H1 (cell line): ENCODE results near the gene ANAPC5. TPM values are rescaled to one million over a fixed set of nuclear protein-coding genes. Genes with fewer than 3 reads are reported as not detected.

Experiments
- CTCF ChIA-PET: fragments of 300-600 bp; sonication (Branson Sonifier 250); formaldehyde crosslinking; loops from one replicate; lab custom pipeline; 2021; ENCODE audit not compliant: partially characterized antibody; lab: Charles Lee
- POLR2A ChIA-PET: fragments of 300-600 bp; sonication (Branson Sonifier 250); formaldehyde crosslinking; loops from one replicate; lab custom pipeline; 2021; ENCODE audit warnings: inconsistent platforms; ENCODE audit not compliant: partially characterized antibody; lab: Charles Lee
- DNase-seq, 2 experiments: peaks; one replicate each; pipeline versions ENCODE4 v3.0.0 to v3.0.0-alpha.2; 2010 to 2022; ENCODE audit warnings: low spot score in 2 of 2, low read depth in 1 of 2, mixed read lengths in 1 of 2
- FAIRE-seq: peaks from 2 replicates; lab custom pipeline; 2011; peaks lifted over from hg19 to GRCh38; lab: Jason Lieb, UNC
- H2AFZ ChIP-seq: 2 replicates; pipeline ENCODE4 v1.8.1; 2012; ENCODE audit warnings: low read length, inconsistent platforms
- H2AK5ac ChIP-seq: 2 replicates; pipeline ENCODE4 v1.6.1; 2013; ENCODE audit warnings: low read depth, low read length
- H2BK120ac ChIP-seq: replicated peaks from 2 replicates; pipeline ENCODE3; 2013; ENCODE audit warnings: low read depth, low read length, inconsistent platforms
- H2BK12ac ChIP-seq: 2 replicates; pipeline ENCODE4 v1.6.1; 2013; ENCODE audit warnings: low read depth, low read length
- H2BK15ac ChIP-seq: 2 replicates; pipeline ENCODE4 v1.6.1; 2013; ENCODE audit warnings: low read length
- H2BK20ac ChIP-seq: 2 replicates; pipeline ENCODE4 v1.6.1; 2013; ENCODE audit warnings: low read length
- H2BK5ac ChIP-seq: 2 replicates; pipeline ENCODE4 v1.6.1; 2013; ENCODE audit warnings: low read depth, low read length
- H3K14ac ChIP-seq: 2 replicates; pipeline ENCODE4 v1.6.1; 2013; ENCODE audit warnings: inconsistent platforms; ENCODE audit not compliant: insufficient read length
- H3K18ac ChIP-seq: 2 replicates; pipeline ENCODE4 v1.6.1; 2013; ENCODE audit warnings: low read length; ENCODE audit errors: extremely low read depth
- H3K23ac ChIP-seq: 2 replicates; pipeline ENCODE4 v1.6.1; 2013; ENCODE audit warnings: inconsistent platforms; ENCODE audit not compliant: insufficient read length
- H3K23me2 ChIP-seq: 2 replicates; pipeline ENCODE4 v1.6.1; 2013; ENCODE audit warnings: low read depth, low read length
- H3K27ac ChIP-seq: 2 replicates; pipeline ENCODE4 v1.6.1; 2011; ENCODE audit warnings: low read depth, low read length, inconsistent platforms
- H3K27me3 ChIP-seq, 4 experiments: replicated peaks in 1 of 4; 1 replicate in 1 of 4; 2 replicates in 3 of 4; pipeline versions ENCODE4 v1.6.1 to v1.8.1; 2011 to 2013; ENCODE audit warnings: low read length in 3 of 4, mild to moderate bottlenecking in 3 of 4, inconsistent platforms in 2 of 4, mixed read lengths in 2 of 4, moderate library complexity in 1 of 4; ENCODE audit not compliant: control insufficient read depth in 3 of 4, insufficient read depth in 3 of 4; ENCODE audit errors: extremely low read depth in 1 of 4
- H3K36me3 ChIP-seq, 4 experiments: 2 replicates each; pipeline versions ENCODE4 v1.6.1 to v1.8.1; 2011 to 2013; ENCODE audit warnings: mild to moderate bottlenecking in 4 of 4, low read length in 3 of 4, moderate library complexity in 2 of 4, control low read depth in 1 of 4, inconsistent platforms in 1 of 4; ENCODE audit not compliant: insufficient read depth in 4 of 4, control insufficient read depth in 2 of 4
- H3K4ac ChIP-seq: replicated peaks from 2 replicates; pipeline ENCODE3; 2013; ENCODE audit warnings: low read length, low read depth, mixed read lengths, inconsistent platforms; ENCODE audit not compliant: insufficient read length
- H3K4me1 ChIP-seq, 4 experiments: replicated peaks in 1 of 4; 1 replicate in 1 of 4; 2 replicates in 3 of 4; pipeline versions ENCODE4 v1.6.1 to v1.8.1; 2011 to 2013; ENCODE audit warnings: low read length in 3 of 4, inconsistent platforms in 2 of 4, mixed read lengths in 1 of 4; ENCODE audit not compliant: insufficient read depth in 4 of 4, control insufficient read depth in 3 of 4
- H3K4me2 ChIP-seq, 2 experiments: 2 replicates each; pipeline versions ENCODE4 v1.6.1 to v1.8.1; 2011 to 2013; ENCODE audit warnings: low read depth in 2 of 2, low read length in 2 of 2, control low read depth in 1 of 2, inconsistent platforms in 1 of 2, mild to moderate bottlenecking in 1 of 2; ENCODE audit not compliant: insufficient read depth in 1 of 2
- H3K4me3 ChIP-seq, 4 experiments: fragments of 200-600, 300-600 bp in 1 of 4; sonication (generic), shearing (Covaris generic), sonication (Bioruptor Twin) in 1 of 4; 2 replicates each; pipeline versions ENCODE4 v1.5.1 to v1.8.1; 2011 to 2016; ENCODE audit warnings: low read length in 4 of 4, low read depth in 3 of 4, control low read depth in 2 of 4, inconsistent platforms in 2 of 4, mild to moderate bottlenecking in 2 of 4, mixed read lengths in 1 of 4, moderate library complexity in 1 of 4; ENCODE audit not compliant: insufficient read depth in 2 of 4; ENCODE audit errors: extremely low read depth in 1 of 4
- H3K56ac ChIP-seq: replicated peaks from 2 replicates; pipeline ENCODE3; 2013; ENCODE audit warnings: low read depth, mild to moderate bottlenecking, mixed read lengths, low read length, inconsistent platforms; ENCODE audit not compliant: insufficient read length
- H3K79me1 ChIP-seq: 2 replicates; pipeline ENCODE4 v1.6.1; 2013; ENCODE audit warnings: low read depth, low read length, control low read depth
- H3K79me2 ChIP-seq, 2 experiments: 2 replicates each; pipeline versions ENCODE4 v1.6.1 to v1.8.1; 2012 to 2013; ENCODE audit warnings: low read length in 2 of 2, mild to moderate bottlenecking in 2 of 2, inconsistent platforms in 1 of 2; ENCODE audit not compliant: insufficient read depth in 2 of 2, control insufficient read depth in 1 of 2
- H3K9ac ChIP-seq, 4 experiments: replicated peaks in 1 of 4; 1 replicate in 1 of 4; 2 replicates in 3 of 4; pipeline versions ENCODE4 v1.6.1 to v1.8.1; 2011 to 2013; ENCODE audit warnings: low read depth in 3 of 4, low read length in 3 of 4, control low read depth in 2 of 4, mild to moderate bottlenecking in 2 of 4, moderate library complexity in 2 of 4, inconsistent platforms in 1 of 4; ENCODE audit errors: extremely low read depth in 1 of 4
- H3K9me3 ChIP-seq, 2 experiments: 2 replicates each; pipeline versions ENCODE4 v1.6.1 to v1.8.1; 2012 to 2013; ENCODE audit warnings: mild to moderate bottlenecking in 2 of 2, moderate library complexity in 2 of 2, control low read depth in 1 of 2, inconsistent platforms in 1 of 2, low read depth in 1 of 2, low read length in 1 of 2, mixed read lengths in 1 of 2; ENCODE audit not compliant: insufficient read depth in 2 of 2
- H4K20me1 ChIP-seq, 2 experiments: replicated peaks in 1 of 2; 2 replicates each; pipeline versions ENCODE3 to v1.8.1; 2011 to 2013; ENCODE audit warnings: inconsistent platforms in 2 of 2, low read length in 2 of 2, mild to moderate bottlenecking in 1 of 2; ENCODE audit not compliant: insufficient read depth in 2 of 2, control insufficient read depth in 1 of 2
- H4K5ac ChIP-seq: 2 replicates; pipeline ENCODE4 v1.6.1; 2013; ENCODE audit warnings: low read length, low read depth, mixed read lengths, inconsistent platforms; ENCODE audit not compliant: insufficient read length
- H4K8ac ChIP-seq: 2 replicates; pipeline ENCODE4 v1.8.0; 2013; ENCODE audit warnings: mild to moderate bottlenecking, moderate library complexity, low read length, inconsistent platforms; ENCODE audit not compliant: insufficient read depth; ENCODE audit errors: extremely low read depth
- H4K91ac ChIP-seq: replicated peaks from 2 replicates; pipeline ENCODE3; 2013; ENCODE audit warnings: low read length, mixed read lengths, inconsistent platforms; ENCODE audit not compliant: insufficient read length
- CBX5 ChIP-seq: fragments of 300-800, 300-1000 bp; sonication (generic); IDR thresholded peaks from 2 replicates; pipeline ENCODE4 v1.7.1; 2016; ENCODE audit warnings: antibody characterized with exemption, low read length, low read depth
- CBX8 ChIP-seq: fragments of 300-800, 300-1000 bp; sonication (generic); IDR thresholded peaks from 2 replicates; pipeline ENCODE4 v1.7.1; 2016; ENCODE audit warnings: low read depth, low read length, borderline replicate concordance
- CHD1 ChIP-seq: IDR thresholded peaks from 2 replicates; pipeline ENCODE4 v1.6.1; 2012; ENCODE audit warnings: low read depth, low read length, improper control_type of control experiment
- E2F6 ChIP-seq: IDR thresholded peaks from 2 replicates; pipeline ENCODE4 v1.6.1; 2012; ENCODE audit warnings: inconsistent platforms
- EGR1 ChIP-seq: IDR thresholded peaks from 2 replicates; pipeline ENCODE4 v1.6.1; 2011; ENCODE audit warnings: low read depth, low read length, borderline replicate concordance
- MAFK ChIP-seq: IDR thresholded peaks from 2 replicates; pipeline ENCODE4 v1.6.1; 2012; ENCODE audit warnings: low read depth, mild to moderate bottlenecking, improper control_type of control experiment, low read length
- NRF1 ChIP-seq: IDR thresholded peaks from 2 replicates; pipeline ENCODE4 v1.6.1; 2011; ENCODE audit warnings: mild to moderate bottlenecking, low read depth, low read length, improper control_type of control experiment
- PHF8 ChIP-seq: fragments of 200-600 bp; sonication (generic); conservative IDR thresholded peaks from 2 replicates; pipeline ENCODE4 v1.7.1; 2012; ENCODE audit warnings: low read depth, mild to moderate bottlenecking, inconsistent platforms, low read length, moderate library complexity
- RBBP5 ChIP-seq: IDR thresholded peaks from 2 replicates; pipeline ENCODE4 v1.7.1; 2012; ENCODE audit warnings: low read depth, mild to moderate bottlenecking, inconsistent platforms, low read length, moderate library complexity, borderline replicate concordance
- RXRA ChIP-seq: IDR thresholded peaks from 2 replicates; pipeline ENCODE4 v1.6.1; 2011; ENCODE audit warnings: low read depth, mild to moderate bottlenecking, low read length, moderate library complexity; ENCODE audit not compliant: insufficient read depth
- SAP30 ChIP-seq: fragments of 300-600 bp; sonication (generic); IDR thresholded peaks from 2 replicates; pipeline ENCODE4 v1.7.1; 2012; ENCODE audit warnings: low read length, moderate library complexity, mild to moderate bottlenecking, inconsistent platforms; ENCODE audit not compliant: insufficient read depth, insufficient replicate concordance
- SP1 ChIP-seq: IDR thresholded peaks from 2 replicates; pipeline ENCODE4 v1.6.1; 2011; ENCODE audit warnings: low read depth, low read length
- SP2 ChIP-seq: IDR thresholded peaks from 2 replicates; pipeline ENCODE4 v1.6.1; 2012; ENCODE audit warnings: mild to moderate bottlenecking, low read length, inconsistent platforms
- TBP ChIP-seq: IDR thresholded peaks from 2 replicates; pipeline ENCODE4 v1.6.1; 2011; ENCODE audit warnings: low read depth, low read length, improper control_type of control experiment
- WGBS, 2 experiments: shearing (Covaris generic) in 1 of 2; methylation state at CpG; one replicate each; pipeline versions ENCODE4 v1.1.6 to v1.1.7; 2013 to 2015; ENCODE audit warnings: low lambda C conversion rate in 2 of 2, mixed read lengths in 2 of 2, inconsistent platforms in 1 of 2, low coverage in 1 of 2, missing lambda C conversion rate in 1 of 2; ENCODE audit not compliant: insufficient replicate concordance in 2 of 2, insufficient coverage in 1 of 2, insufficient read length in 1 of 2; ENCODE audit errors: extremely low coverage in 1 of 2, missing lambda C conversion rate in 1 of 2; 5-methylcytosine and 5-hydroxymethylcytosine counted together
- polyA plus RNA-seq, 7 experiments: library from polyadenylated mRNA; depleted of rRNA in 3 of 7; stranded (reverse) in 5 of 7; unstranded in 2 of 7; fragments of >200 nt in 5 of 7; fragments of 200-250 nt in 2 of 7; gene quantifications; 1 replicate in 5 of 7; 2 replicates in 1 of 7; 4 replicates in 1 of 7; pipeline versions ENCODE4 v1.2.1 to v1.2.3, GENCODE V29; 2011 to 2013; ENCODE audit warnings: missing spikeins in 2 of 7, mixed read lengths in 2 of 7
- total RNA-seq: library from RNA; stranded (reverse); fragmentation: NEBNext Ultra II Directional; extraction: Animal tissue kit (Norgen Biotek cat#: 25700); gene quantifications from 2 replicates; pipeline ENCODE4 v1.2.1, GENCODE V29; 2021

The ANAPC5 gene
- total and polyA plus RNA-seq, 2 of the 8 experiments (the other 6 are each of a cell fraction or from before 2014, with no cell fraction given) = 103 to 127 TPM

- FAIRE-seq = no peak
- Histone ChIP-seq H3K23me2 (no peaks in the 10 kb centered on the region), H2BK15ac (no peak overlapping the region), H3K9me3 (no peaks in the 10 kb centered on the region), H3K18ac (no peak overlapping the region), H3K4me2 (no peak overlapping the region), H2AK5ac (no peak overlapping the region), H2BK120ac (no peak overlapping the region), H4K20me1 (no peaks in the 10 kb centered on the region), H3K23ac (no peak overlapping the region), H2BK12ac (no peak overlapping the region), H2BK20ac (no peak overlapping the region), H3K79me1 (no peaks in the 10 kb centered on the region), H4K8ac (no peak overlapping the region), H2BK5ac (no peak overlapping the region), H4K91ac (no peak overlapping the region), H3K4me3 (no peak overlapping the region), H3K9ac (no peak overlapping the region), H3K4me1 (no peaks in the 10 kb centered on the region), H3K36me3 (peaks cover 4 to 27% (median 8%) of the 10 kb centered on the region in 4 experiments; a peak in 6 of 8 replicates), H2AFZ (no peak overlapping the region), H4K5ac (no peak overlapping the region), H3K14ac (no peak overlapping the region), H3K27me3 (no peaks in the 10 kb centered on the region), H3K4ac (no peak overlapping the region), H3K79me2 (no peaks in the 10 kb centered on the region), H3K56ac (no peak overlapping the region), H3K27ac (no peak overlapping the region)
- CTCF ChIA-PET = interaction anchor here (0.6 kb wide), 1 partner anchor 129 kb away, joined by 3 read pairs; no protein-coding TSS in a partner anchor
- POLR2A ChIA-PET = no interaction called here
- WGBS, 2 experiments = 79% methylated on average over 1 of the region's 1 CpG; no CpG with 5 or more reads in 1 of the 2 experiments
- no peak for DNase-seq
- TF ChIP-seq SP1 = no peak
- TF ChIP-seq SAP30 = no peak
- TF ChIP-seq CBX8 = no peak
- TF ChIP-seq NRF1 = no peak
- no peak for TF ChIP-seq SP2
- no peak for TF ChIP-seq RBBP5
- no peak for TF ChIP-seq EGR1
- no peak for TF ChIP-seq E2F6
- no peak for TF ChIP-seq CBX5
- no peak for TF ChIP-seq RXRA
- no peak for TF ChIP-seq CHD1
- TF ChIP-seq PHF8 = no peak
- TF ChIP-seq TBP = no peak
- no peak for TF ChIP-seq MAFK
Observed at GRCh38 chr12:121267822-121268221, 84.4 kb downstream of the ANAPC5 start.
